SK-N-SH (cell line): ENCODE data around the gene SOX15. TPM values are rescaled to one million over a fixed set of nuclear protein-coding genes. Genes with fewer than 3 reads are reported as not detected.
A peak's percentile ranks its signal among the peaks of the same experiment; 100 is the strongest.

Source experiments
- CTCF ChIA-PET: fragments of 300-600, 350-600 bp; formaldehyde crosslinking; extraction: SDS; loops from one replicate; lab custom pipeline; 2021; lab: Yijun Ruan, JAX
- POLR2A ChIA-PET: fragments of 350-600 bp; sonication (Branson Sonifier 250); formaldehyde crosslinking; extraction: SDS; loops from one replicate; lab custom pipeline; 2020; ENCODE audit warnings: antibody characterized with exemption, inconsistent platforms; lab: Yijun Ruan, JAX
- DNase-seq: peaks from one replicate; pipeline ENCODE4 v3.0.0; 2012
- H2AFZ ChIP-seq: fragments of 200-600 bp; sonication (generic); 2 replicates; pipeline ENCODE4 v1.8.1; 2016; ENCODE audit warnings: antibody characterized with exemption, mild to moderate bottlenecking, low read depth
- H3F3A ChIP-seq: fragments of 200-600 bp; sonication (generic); replicated peaks from 2 replicates; pipeline ENCODE3; 2016; ENCODE audit warnings: antibody characterized with exemption, mild to moderate bottlenecking; ENCODE audit not compliant: insufficient read depth
- H3K27ac ChIP-seq, 2 experiments: fragments of 200-500 bp in 1 of 2; fragments of 200-600 bp in 1 of 2; sonication (Bioruptor generic) in 1 of 2; sonication (generic), shearing (Covaris generic) in 1 of 2; 2 replicates each; pipeline versions ENCODE4 v1.5.1 to v1.6.1; 2014 to 2016; ENCODE audit warnings: low read depth in 2 of 2, inconsistent platforms in 1 of 2, low read length in 1 of 2, mild to moderate bottlenecking in 1 of 2, mixed read lengths in 1 of 2
- H3K27me3 ChIP-seq: fragments of 200-600 bp; sonication (generic), shearing (Covaris generic); 2 replicates; pipeline ENCODE4 v1.6.1; 2016; ENCODE audit warnings: mixed run types; ENCODE audit not compliant: insufficient read depth
- H3K36me3 ChIP-seq, 2 experiments: fragments of 200-500 bp in 1 of 2; fragments of 200-600 bp in 1 of 2; sonication (Bioruptor generic) in 1 of 2; sonication (generic) in 1 of 2; replicated peaks in 1 of 2; 2 replicates each; pipeline versions ENCODE3 to v1.5.1; 2014 to 2016; ENCODE audit warnings: low read length in 1 of 2, mild to moderate bottlenecking in 1 of 2; ENCODE audit not compliant: insufficient read depth in 2 of 2, control insufficient read depth in 1 of 2
- H3K4me1 ChIP-seq, 2 experiments: fragments of 200-500 bp in 1 of 2; fragments of 200-600 bp in 1 of 2; sonication (Bioruptor generic) in 1 of 2; sonication (generic), shearing (Covaris generic) in 1 of 2; 2 replicates each; pipeline versions ENCODE4 v1.5.1 to v1.6.1; 2014 to 2016; ENCODE audit warnings: low read depth in 1 of 2, low read length in 1 of 2, mixed run types in 1 of 2; ENCODE audit not compliant: insufficient read depth in 2 of 2, control insufficient read depth in 1 of 2
- H3K4me2 ChIP-seq: fragments of 200-600 bp; sonication (generic), shearing (Covaris generic); 2 replicates; pipeline ENCODE4 v1.6.1; 2017; ENCODE audit warnings: mixed run types
- H3K4me3 ChIP-seq, 2 experiments: fragments of 200-500 bp in 1 of 2; fragments of 200-600 bp in 1 of 2; sonication (Bioruptor generic) in 1 of 2; sonication (generic), shearing (Covaris generic) in 1 of 2; 2 replicates each; pipeline versions ENCODE4 v1.5.1 to v1.8.1; 2014 to 2016; ENCODE audit warnings: low read depth in 2 of 2, inconsistent platforms in 1 of 2, low read length in 1 of 2, mild to moderate bottlenecking in 1 of 2, mixed read lengths in 1 of 2, moderate library complexity in 1 of 2
- H3K79me2 ChIP-seq: fragments of 200-600 bp; sonication (generic); 2 replicates; pipeline ENCODE4 v1.8.1; 2017; ENCODE audit warnings: mild to moderate bottlenecking; ENCODE audit not compliant: insufficient read depth
- H3K9ac ChIP-seq: fragments of 200-600 bp; sonication (generic); 2 replicates; pipeline ENCODE4 v1.6.1; 2017; ENCODE audit warnings: mixed run types
- H3K9me2 ChIP-seq: fragments of 200-600 bp; sonication (generic); 2 replicates; pipeline ENCODE4 v1.6.1; 2017; ENCODE audit warnings: mixed run types
- H3K9me3 ChIP-seq: fragments of 200-600 bp; sonication (generic); 2 replicates; pipeline ENCODE4 v1.6.1; 2017; ENCODE audit warnings: mixed run types, mild to moderate bottlenecking, moderate library complexity
- H4K20me1 ChIP-seq: fragments of 200-600 bp; sonication (generic); 2 replicates; pipeline ENCODE4 v1.6.1; 2017; ENCODE audit warnings: mild to moderate bottlenecking, mixed run types; ENCODE audit not compliant: insufficient read depth
- ELF1 ChIP-seq: IDR thresholded peaks from 2 replicates; pipeline ENCODE4 v1.4.0; 2012
- EP300 ChIP-seq, 2 experiments: IDR thresholded peaks; 2 replicates each; pipeline versions ENCODE4 v1.4.0 to v1.6.1; 2012; ENCODE audit warnings: borderline replicate concordance in 1 of 2, low read depth in 1 of 2, low read length in 1 of 2
- FOXJ3 ChIP-seq: sonication (generic); formaldehyde crosslinking; IDR thresholded peaks from 2 replicates; pipeline ENCODE4 v1.5.1; 2020; ENCODE audit warnings: mild to moderate bottlenecking, missing genetic modification reagents
- FOXM1 ChIP-seq: IDR thresholded peaks from 2 replicates; pipeline ENCODE4 v1.4.0; 2012; ENCODE audit warnings: low read depth, mild to moderate bottlenecking
- NFIC ChIP-seq: IDR thresholded peaks from 2 replicates; pipeline ENCODE4 v1.4.0; 2012; ENCODE audit warnings: borderline replicate concordance
- POLR2AphosphoS5 ChIP-seq: IDR thresholded peaks from 2 replicates; pipeline ENCODE4 v1.6.1; 2012; ENCODE audit warnings: low read depth, low read length
- RFX5 ChIP-seq: IDR thresholded peaks from 2 replicates; pipeline ENCODE4 v1.6.1; 2012; ENCODE audit warnings: mild to moderate bottlenecking, improper control_type of control experiment, low read length
- SMC3 ChIP-seq: IDR thresholded peaks from 2 replicates; pipeline ENCODE4 v1.6.1; 2012; ENCODE audit warnings: low read depth, low read length, improper control_type of control experiment
- TCF12 ChIP-seq: IDR thresholded peaks from 2 replicates; pipeline ENCODE4 v1.4.0; 2012
- TEAD4 ChIP-seq: IDR thresholded peaks from 2 replicates; pipeline ENCODE4 v1.4.0; 2012; ENCODE audit warnings: mild to moderate bottlenecking, borderline replicate concordance; ENCODE audit not compliant: insufficient read depth
- WGBS: methylation state at CpG from one replicate; pipeline ENCODE4 v1.1.6; 2017; ENCODE audit warnings: low lambda C conversion rate; 5-methylcytosine and 5-hydroxymethylcytosine counted together
- polyA plus RNA-seq, 3 experiments: library from polyadenylated mRNA; depleted of rRNA; stranded (reverse); fragments of >200 nt; gene quantifications; 2 replicates each; pipeline ENCODE4 v1.2.3, GENCODE V29; 2012
- TF ChIP-seq, protein P1 (sequence below): fragments of 200-600 bp; sonication (generic); IDR thresholded peaks from 2 replicates; pipeline ENCODE4 v1.6.1; 2017; ENCODE audit warnings: antibody characterized with exemption, mild to moderate bottlenecking, moderate library complexity
- TF ChIP-seq, protein P2 (sequence below): IDR thresholded peaks from 2 replicates; pipeline ENCODE4 v1.4.0; 2012; ENCODE audit warnings: low read depth, borderline replicate concordance
- TF ChIP-seq, protein P3 (sequence below): IDR thresholded peaks from 2 replicates; pipeline ENCODE4; 2012
- TF ChIP-seq, protein P4 (sequence below): IDR thresholded peaks from 2 replicates; pipeline ENCODE4 v1.4.0; 2012; ENCODE audit warnings: low read depth

SOX15 gene
- polyA plus RNA-seq, 1 of the 3 experiments (the other 2 are of a cell fraction): 1.3 TPM

DNA sequence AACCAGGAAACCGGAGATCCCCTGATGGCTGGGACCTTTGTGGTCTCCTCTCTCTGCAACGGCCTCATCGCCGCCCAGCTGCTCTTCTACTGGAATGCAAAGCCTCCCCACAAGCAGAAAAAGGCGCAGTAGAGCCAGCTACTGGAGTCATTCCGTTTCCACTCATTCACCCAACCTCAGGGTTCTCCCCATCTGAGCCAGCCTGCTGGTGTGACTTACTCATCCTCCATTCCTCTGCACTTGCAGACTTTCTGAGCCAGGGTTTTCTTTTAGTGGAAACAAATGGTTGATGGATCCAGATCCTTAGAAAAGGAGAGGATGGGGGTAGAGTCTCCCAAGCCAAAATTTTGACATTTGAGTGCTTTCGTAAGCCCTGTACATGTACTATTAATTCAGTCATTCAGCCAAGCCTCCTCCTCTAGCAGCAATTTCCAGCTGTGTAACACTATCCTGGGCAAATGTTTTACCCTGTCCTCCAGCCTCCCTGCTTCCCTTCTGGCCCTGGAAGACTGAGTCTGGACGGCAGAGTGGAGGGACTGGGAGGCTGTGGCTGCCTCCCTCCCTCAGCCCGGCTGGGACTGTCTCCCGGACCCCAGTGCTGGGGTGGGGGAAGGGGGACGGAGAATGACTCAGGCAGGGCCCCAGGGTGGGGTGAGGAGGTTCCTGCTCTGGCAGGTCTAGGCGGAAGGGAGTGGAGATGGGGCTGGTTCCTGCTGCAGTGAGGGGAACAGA is 2.3 kb downstream of the SOX15 start (continued):
- TF ChIP-seq, protein P1, sequence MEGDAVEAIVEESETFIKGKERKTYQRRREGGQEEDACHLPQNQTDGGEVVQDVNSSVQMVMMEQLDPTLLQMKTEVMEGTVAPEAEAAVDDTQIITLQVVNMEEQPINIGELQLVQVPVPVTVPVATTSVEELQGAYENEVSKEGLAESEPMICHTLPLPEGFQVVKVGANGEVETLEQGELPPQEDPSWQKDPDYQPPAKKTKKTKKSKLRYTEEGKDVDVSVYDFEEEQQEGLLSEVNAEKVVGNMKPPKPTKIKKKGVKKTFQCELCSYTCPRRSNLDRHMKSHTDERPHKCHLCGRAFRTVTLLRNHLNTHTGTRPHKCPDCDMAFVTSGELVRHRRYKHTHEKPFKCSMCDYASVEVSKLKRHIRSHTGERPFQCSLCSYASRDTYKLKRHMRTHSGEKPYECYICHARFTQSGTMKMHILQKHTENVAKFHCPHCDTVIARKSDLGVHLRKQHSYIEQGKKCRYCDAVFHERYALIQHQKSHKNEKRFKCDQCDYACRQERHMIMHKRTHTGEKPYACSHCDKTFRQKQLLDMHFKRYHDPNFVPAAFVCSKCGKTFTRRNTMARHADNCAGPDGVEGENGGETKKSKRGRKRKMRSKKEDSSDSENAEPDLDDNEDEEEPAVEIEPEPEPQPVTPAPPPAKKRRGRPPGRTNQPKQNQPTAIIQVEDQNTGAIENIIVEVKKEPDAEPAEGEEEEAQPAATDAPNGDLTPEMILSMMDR: 0 out of 2 replicates have a peak, but pooled peaks have one; percentile 6
- no peak for TF ChIP-seq POLR2AphosphoS5
- TF ChIP-seq NFIC: no peak
- TF ChIP-seq FOXJ3 (CRISPR knock-in tag): no peak
- TF ChIP-seq, protein P2, sequence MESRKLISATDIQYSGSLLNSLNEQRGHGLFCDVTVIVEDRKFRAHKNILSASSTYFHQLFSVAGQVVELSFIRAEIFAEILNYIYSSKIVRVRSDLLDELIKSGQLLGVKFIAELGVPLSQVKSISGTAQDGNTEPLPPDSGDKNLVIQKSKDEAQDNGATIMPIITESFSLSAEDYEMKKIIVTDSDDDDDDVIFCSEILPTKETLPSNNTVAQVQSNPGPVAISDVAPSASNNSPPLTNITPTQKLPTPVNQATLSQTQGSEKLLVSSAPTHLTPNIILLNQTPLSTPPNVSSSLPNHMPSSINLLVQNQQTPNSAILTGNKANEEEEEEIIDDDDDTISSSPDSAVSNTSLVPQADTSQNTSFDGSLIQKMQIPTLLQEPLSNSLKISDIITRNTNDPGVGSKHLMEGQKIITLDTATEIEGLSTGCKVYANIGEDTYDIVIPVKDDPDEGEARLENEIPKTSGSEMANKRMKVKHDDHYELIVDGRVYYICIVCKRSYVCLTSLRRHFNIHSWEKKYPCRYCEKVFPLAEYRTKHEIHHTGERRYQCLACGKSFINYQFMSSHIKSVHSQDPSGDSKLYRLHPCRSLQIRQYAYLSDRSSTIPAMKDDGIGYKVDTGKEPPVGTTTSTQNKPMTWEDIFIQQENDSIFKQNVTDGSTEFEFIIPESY: no peak
- TF ChIP-seq, protein P3, sequence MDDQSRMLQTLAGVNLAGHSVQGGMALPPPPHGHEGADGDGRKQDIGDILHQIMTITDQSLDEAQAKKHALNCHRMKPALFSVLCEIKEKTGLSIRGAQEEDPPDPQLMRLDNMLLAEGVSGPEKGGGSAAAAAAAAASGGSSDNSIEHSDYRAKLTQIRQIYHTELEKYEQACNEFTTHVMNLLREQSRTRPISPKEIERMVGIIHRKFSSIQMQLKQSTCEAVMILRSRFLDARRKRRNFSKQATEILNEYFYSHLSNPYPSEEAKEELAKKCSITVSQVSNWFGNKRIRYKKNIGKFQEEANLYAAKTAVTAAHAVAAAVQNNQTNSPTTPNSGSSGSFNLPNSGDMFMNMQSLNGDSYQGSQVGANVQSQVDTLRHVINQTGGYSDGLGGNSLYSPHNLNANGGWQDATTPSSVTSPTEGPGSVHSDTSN: no peak
- 0 out of 2 replicates have a peak, but pooled peaks have one; percentile 16 for TF ChIP-seq TEAD4
- TF ChIP-seq ELF1: no peak
- TF ChIP-seq TCF12: peak; percentile 48; the same call in 1 of the 2 replicates
- TF ChIP-seq, protein P4, sequence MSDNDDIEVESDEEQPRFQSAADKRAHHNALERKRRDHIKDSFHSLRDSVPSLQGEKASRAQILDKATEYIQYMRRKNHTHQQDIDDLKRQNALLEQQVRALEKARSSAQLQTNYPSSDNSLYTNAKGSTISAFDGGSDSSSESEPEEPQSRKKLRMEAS: peak; percentile 58; the same call in 1 of the 2 replicates
- TF ChIP-seq FOXM1: no peak

DNA sequence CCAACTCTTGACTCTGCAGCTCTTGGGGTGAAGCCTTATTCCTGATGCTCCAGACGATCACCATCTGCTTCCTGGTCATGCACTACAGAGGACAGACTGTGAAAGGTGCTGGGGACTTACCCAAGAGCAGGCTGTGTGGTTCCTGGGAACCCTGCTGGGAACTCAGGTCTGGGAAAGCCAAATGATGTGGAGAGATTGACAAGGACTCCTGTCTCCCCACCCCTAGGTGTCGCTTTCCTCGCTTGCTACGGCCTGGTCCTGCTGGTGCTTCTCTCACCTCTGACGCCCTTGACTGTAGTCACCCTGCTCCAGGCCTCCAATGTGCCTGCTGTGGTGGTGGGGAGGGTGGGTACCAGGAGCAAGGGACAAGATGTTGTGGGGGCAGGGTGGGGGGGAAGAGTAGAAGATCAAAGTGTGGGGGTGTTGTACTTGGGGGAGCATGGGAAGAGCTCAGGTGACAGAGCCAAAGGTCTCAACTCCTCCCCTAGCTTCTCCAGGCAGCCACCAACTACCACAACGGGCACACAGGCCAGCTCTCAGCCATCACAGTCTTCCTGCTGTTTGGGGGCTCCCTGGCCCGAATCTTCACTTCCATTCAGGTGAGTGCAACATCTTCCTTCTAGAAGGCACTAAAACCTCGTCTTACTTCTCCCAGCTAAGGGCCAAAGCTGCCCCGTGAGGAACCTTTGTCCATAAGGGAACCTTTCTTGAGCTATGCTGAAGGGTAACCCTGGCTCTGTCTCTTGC is 3.0 kb downstream of the SOX15 start:
- ChIA-PET CTCF (interaction anchor here (0.8 to 3.4 kb wide), 5 partner anchors 22 to 541 kb away, joined by 3 to 12 read pairs (median 5); partner anchors contain the start of genes SENP3 and TP53), POLR2A (interaction anchor here (1.0 kb wide), 1 partner anchor 101 kb away, joined by 4 read pairs; the partner anchor contains the start of gene TP53)
- Histone ChIP-seq H2AFZ (no peak overlapping the region), H3K36me3 (peaks cover 11 to 32% of the 10 kb centered on the region in 2 experiments), H3K4me1 (peaks cover 32 to 47% of the 10 kb centered on the region in 2 experiments), H3K4me3 (no peak overlapping the region), H4K20me1 (no peaks in the 10 kb centered on the region), H3K79me2 (peaks cover 44% of the 10 kb centered on the region), H3K9me3 (no peaks in the 10 kb centered on the region), H3K9me2 (no peaks in the 10 kb centered on the region), H3K4me2 (peak overlapping the region; percentile 68; the same call in 1 of the 2 replicates), H3K27ac (peak overlapping the region; percentile 23 to 65), H3K27me3 (no peaks in the 10 kb centered on the region), H3K9ac (no peak overlapping the region), H3F3A (peaks cover 38% of the 10 kb centered on the region)
- DNase-seq: no peak
- WGBS: 73% methylated on average over 9 of the region's 9 CpGs
- TF ChIP-seq, protein P1: no peak
- no peak for TF ChIP-seq EP300 (IDR thresholded peaks at IDR 0.05; ENCODE audit: borderline replicate concordance in 1 of 2, low read depth in 1 of 2, low read length in 1 of 2)
- TF ChIP-seq, protein P2: no peak
- no peak for TF ChIP-seq TEAD4
- no peak for TF ChIP-seq RFX5
- no peak for TF ChIP-seq SMC3
